ENCODE measurements around the gene SGSM1. TPM values are rescaled to one million over a fixed set of nuclear protein-coding genes. Genes with fewer than 3 reads are reported as not detected.

The SGSM1 gene
- total and polyA plus RNA-seq, 2 donors = 0.38 to 0.71 TPM

DNA sequence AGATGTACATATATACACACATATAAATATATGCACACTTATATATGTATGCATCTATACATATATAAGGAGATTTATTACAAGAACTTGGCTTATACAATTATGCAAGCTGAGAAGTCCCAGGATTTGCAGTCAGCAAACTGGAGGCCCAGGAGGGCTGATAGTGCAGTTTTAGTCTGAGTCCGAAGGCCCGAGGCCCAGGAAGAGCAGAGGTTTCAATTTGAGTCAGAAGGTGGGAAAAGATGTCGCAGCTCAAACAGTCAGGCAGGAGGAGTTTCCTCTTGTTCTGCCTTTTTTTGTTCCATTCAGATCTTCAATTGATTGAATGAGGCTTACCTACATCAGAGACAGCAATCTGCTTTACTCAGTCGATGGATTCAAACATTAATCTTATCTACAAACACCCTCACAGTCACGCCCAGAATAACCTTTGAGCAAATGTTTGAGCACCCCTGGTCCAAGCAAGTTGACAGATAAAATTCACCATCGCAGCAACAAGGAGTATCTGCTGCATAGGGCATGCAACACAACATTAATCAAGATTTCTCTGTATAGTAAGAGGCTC lies 4.0 kb upstream of the SGSM1 start:
- H3K9me3 ChIP-seq (ENCODE audit: control insufficient read depth in 2 of 2, insufficient read depth in 1 of 2, low read length in 1 of 2) = peaks cover 4 to 8% of the 10 kb centered on the region in 2 donors
- no peak overlapping the region for H3K4me3 ChIP-seq (ENCODE audit: low read length in 2 of 2)
- no peak for DNase-seq (ENCODE audit: low read depth in 6 of 9, low spot score in 9 of 9)
- H3K27ac ChIP-seq (ENCODE audit: low read depth in 1 of 2, low read length in 1 of 2) = no peak overlapping the region
- H3K4me1 ChIP-seq (ENCODE audit: control insufficient read depth in 2 of 2, insufficient read depth in 2 of 2, low read length in 2 of 2) = no peaks in the 10 kb centered on the region
- no peaks in the 10 kb centered on the region for H3K36me3 ChIP-seq (ENCODE audit: control insufficient read depth in 2 of 2, insufficient read depth in 2 of 2, low read length in 1 of 2)
- H3K27me3 ChIP-seq (ENCODE audit: control insufficient read depth in 2 of 2, insufficient read depth in 1 of 2, low read length in 1 of 2) = peaks cover 4 to 32% of the 10 kb centered on the region in 2 donors
- 94% methylated on average over 6 of the region's 6 CpGs for WGBS

DNA sequence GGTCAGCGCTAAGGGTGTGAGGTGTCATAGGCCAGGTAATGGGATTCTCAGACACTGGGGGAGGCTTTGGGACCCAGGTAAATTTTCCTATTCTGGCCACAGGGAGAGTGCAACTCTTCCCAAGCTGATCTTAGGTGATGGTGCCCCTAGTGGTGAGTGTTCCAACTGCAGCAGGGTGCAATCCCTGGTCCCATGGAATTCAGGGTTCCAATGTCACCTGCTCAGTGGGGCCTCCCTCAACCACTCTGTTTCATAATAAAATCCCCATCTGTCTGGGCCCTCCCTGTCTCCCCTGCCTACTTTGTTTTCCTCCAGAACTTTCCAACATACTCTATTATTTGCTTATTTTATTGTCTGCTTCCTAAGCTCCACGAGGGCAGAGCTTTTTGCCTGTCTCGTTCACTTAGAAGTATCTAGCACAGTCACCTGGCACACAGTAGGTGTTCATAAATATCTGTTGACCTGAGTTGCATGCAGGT lies 2.9 kb upstream of the SGSM1 start:
- peak in 7 of 9 donors; percentile 9 to 46 (median 21) for DNase-seq (ENCODE audit: low read depth in 6 of 9, low spot score in 9 of 9)
- Histone ChIP-seq H3K27ac (ENCODE audit: low read depth in 1 of 2, low read length in 1 of 2) (no peak overlapping the region), H3K9me3 (ENCODE audit: control insufficient read depth in 2 of 2, insufficient read depth in 1 of 2, low read length in 1 of 2) (peaks cover 4 to 8% of the 10 kb centered on the region in 2 donors), H3K4me1 (ENCODE audit: control insufficient read depth in 2 of 2, insufficient read depth in 2 of 2, low read length in 2 of 2) (no peaks in the 10 kb centered on the region), H3K36me3 (ENCODE audit: control insufficient read depth in 2 of 2, insufficient read depth in 2 of 2, low read length in 1 of 2) (no peaks in the 10 kb centered on the region), H3K27me3 (ENCODE audit: control insufficient read depth in 2 of 2, insufficient read depth in 1 of 2, low read length in 1 of 2) (peaks cover 4 to 41% of the 10 kb centered on the region in 2 donors), H3K4me3 (ENCODE audit: low read length in 2 of 2) (no peak overlapping the region)
- WGBS = 68% methylated on average over 3 of the region's 3 CpGs

DNA sequence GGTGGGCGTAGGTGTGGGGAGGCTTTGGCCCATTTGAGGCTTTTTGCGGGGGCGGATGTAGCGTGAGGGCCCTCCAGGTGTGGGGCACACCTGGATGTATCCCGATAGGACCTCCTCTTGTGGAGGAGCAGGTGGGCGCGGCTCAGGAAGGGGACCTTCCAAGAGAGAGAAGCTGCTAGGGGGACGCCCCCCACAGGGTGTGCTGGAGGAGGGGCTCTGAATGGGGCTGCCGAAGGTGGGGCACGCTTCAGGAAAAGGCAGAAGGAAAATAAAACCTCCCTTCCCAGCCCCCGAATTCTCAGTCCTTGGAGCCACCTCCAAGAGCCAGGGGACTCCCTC lies 621 bp downstream of the SGSM1 start:
- Histone ChIP-seq H3K9me3 (ENCODE audit: control insufficient read depth in 2 of 2, insufficient read depth in 1 of 2, low read length in 1 of 2) (peaks cover 4 to 8% of the 10 kb centered on the region in 2 donors), H3K4me1 (ENCODE audit: control insufficient read depth in 2 of 2, insufficient read depth in 2 of 2, low read length in 2 of 2) (no peaks in the 10 kb centered on the region), H3K27me3 (ENCODE audit: control insufficient read depth in 2 of 2, insufficient read depth in 1 of 2, low read length in 1 of 2) (peaks cover 4 to 58% of the 10 kb centered on the region in 2 donors), H3K4me3 (ENCODE audit: low read length in 2 of 2) (peak overlapping the region in 1 of 2 donors; percentile 45), H3K27ac (ENCODE audit: low read depth in 1 of 2, low read length in 1 of 2) (no peak overlapping the region), H3K36me3 (ENCODE audit: control insufficient read depth in 2 of 2, insufficient read depth in 2 of 2, low read length in 1 of 2) (no peaks in the 10 kb centered on the region)
- 68% methylated on average over 11 of the region's 11 CpGs for WGBS
- no peak for DNase-seq (ENCODE audit: low read depth in 6 of 9, low spot score in 9 of 9)

DNA sequence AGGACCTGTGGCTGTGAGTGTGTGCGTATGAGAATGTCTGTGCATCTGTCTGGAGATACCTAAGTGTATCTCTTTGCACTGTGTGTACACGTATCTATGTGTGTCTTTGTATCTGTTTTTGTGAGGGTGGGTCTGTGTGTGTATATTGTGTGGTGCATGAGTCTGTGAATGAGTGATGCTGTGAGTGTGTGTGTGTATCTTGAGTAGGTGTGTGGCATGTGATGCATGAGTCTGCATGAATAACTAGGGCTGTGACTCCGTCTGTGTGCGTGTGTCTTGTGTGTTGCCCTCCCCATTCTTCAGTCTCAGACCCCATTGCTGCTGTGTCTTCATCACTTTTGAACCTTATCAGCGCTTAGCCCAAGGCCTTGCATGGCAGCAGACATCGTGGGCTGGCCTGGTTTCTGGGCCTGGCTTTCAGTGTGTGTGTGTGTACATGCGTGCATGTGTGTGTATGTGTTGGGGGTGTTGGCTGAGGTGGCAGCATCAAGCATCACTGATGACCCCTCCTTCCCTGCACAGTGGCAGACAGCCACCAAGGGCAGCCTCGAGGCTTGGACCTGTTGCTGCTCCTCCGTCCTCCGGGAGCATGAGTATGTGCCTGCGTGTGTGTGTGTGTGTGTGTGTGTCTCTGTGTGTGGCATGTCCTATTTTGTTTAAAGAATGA lies 1.4 kb downstream of the SGSM1 start:
- peaks cover 4 to 8% of the 10 kb centered on the region in 2 donors for H3K9me3 ChIP-seq (ENCODE audit: control insufficient read depth in 2 of 2, insufficient read depth in 1 of 2, low read length in 1 of 2)
- no peak for DNase-seq (ENCODE audit: low read depth in 6 of 9, low spot score in 9 of 9)
- no peaks in the 10 kb centered on the region for H3K4me1 ChIP-seq (ENCODE audit: control insufficient read depth in 2 of 2, insufficient read depth in 2 of 2, low read length in 2 of 2)
- no peak overlapping the region for H3K27ac ChIP-seq (ENCODE audit: low read depth in 1 of 2, low read length in 1 of 2)
- H3K4me3 ChIP-seq (ENCODE audit: low read length in 2 of 2) = no peak overlapping the region
- 89% methylated on average over 11 of the region's 11 CpGs for WGBS
- peaks cover 4 to 60% of the 10 kb centered on the region in 2 donors for H3K27me3 ChIP-seq (ENCODE audit: control insufficient read depth in 2 of 2, insufficient read depth in 1 of 2, low read length in 1 of 2)
- H3K36me3 ChIP-seq (ENCODE audit: control insufficient read depth in 2 of 2, insufficient read depth in 2 of 2, low read length in 1 of 2) = no peaks in the 10 kb centered on the region

DNA sequence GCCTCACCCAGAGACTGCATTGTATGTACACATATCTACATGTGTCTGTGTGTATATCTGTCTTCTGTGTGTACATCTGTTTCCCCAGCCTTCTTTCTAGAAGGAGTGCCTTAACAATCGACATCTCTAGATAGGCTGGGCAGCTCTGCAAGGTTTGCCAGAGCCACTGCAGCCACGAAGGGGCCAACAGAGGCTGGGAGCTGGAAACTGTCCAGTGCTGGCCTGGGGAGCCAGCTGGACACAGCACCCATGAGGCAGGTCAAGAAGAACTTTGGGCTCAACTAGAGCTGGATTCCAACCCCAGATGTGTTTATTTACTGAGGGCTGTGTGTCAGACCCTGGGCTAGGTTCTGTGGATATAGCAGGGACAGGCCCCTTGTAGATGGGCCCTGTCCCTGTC lies 3.3 kb downstream of the SGSM1 start:
- no peak for DNase-seq (ENCODE audit: low read depth in 6 of 9, low spot score in 9 of 9)
- Histone ChIP-seq H3K27me3 (ENCODE audit: control insufficient read depth in 2 of 2, insufficient read depth in 1 of 2, low read length in 1 of 2) (peaks cover 4 to 54% of the 10 kb centered on the region in 2 donors), H3K4me3 (ENCODE audit: low read length in 2 of 2) (no peak overlapping the region), H3K4me1 (ENCODE audit: control insufficient read depth in 2 of 2, insufficient read depth in 2 of 2, low read length in 2 of 2) (no peaks in the 10 kb centered on the region), H3K27ac (ENCODE audit: low read depth in 1 of 2, low read length in 1 of 2) (no peak overlapping the region), H3K9me3 (ENCODE audit: control insufficient read depth in 2 of 2, insufficient read depth in 1 of 2, low read length in 1 of 2) (peaks cover 4 to 8% of the 10 kb centered on the region in 2 donors), H3K36me3 (ENCODE audit: control insufficient read depth in 2 of 2, insufficient read depth in 2 of 2, low read length in 1 of 2) (no peaks in the 10 kb centered on the region)
- WGBS = 89% methylated on average over 2 of the region's 2 CpGs

DNA sequence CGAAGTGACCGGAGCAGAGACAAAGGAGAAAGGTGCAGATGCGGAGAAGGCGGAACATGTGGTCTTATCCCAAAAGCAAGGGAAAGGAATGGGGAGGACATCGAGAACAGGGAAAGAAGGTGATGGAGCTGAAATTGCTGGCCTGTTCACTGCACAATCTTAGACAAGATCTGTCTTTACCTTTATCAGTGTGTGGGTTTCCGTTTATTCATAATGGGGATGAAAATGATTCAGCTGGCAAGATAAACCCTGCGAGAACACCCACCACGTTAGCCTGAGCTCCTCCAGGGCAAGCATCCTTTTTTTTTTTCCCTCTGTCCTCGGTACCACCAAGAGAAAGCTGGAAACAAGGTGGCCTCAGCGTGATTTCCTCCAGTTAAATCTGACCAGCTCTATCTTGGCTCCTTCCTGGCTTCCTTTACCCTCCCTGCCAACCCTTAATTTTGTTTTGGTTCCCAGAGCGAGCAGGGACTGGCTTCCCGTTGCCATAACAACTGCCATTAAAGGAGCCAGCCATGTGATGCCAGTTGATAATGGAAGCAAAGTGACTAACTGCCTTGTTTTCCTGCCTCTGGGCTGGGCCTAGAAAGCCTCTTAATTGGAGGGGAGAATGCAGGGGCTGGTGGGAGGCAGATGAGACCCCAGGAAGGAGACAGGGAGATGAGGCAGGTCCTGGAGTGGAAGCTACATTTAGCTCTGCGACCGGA lies 4.2 kb downstream of the SGSM1 start:
- H3K36me3 ChIP-seq (ENCODE audit: control insufficient read depth in 2 of 2, insufficient read depth in 2 of 2, low read length in 1 of 2) = no peaks in the 10 kb centered on the region
- no peak overlapping the region for H3K4me3 ChIP-seq (ENCODE audit: low read length in 2 of 2)
- DNase-seq (ENCODE audit: low read depth in 6 of 9, low spot score in 9 of 9) = no peak
- H3K9me3 ChIP-seq (ENCODE audit: control insufficient read depth in 2 of 2, insufficient read depth in 1 of 2, low read length in 1 of 2) = peaks cover 8% of the 10 kb centered on the region in 2 donors
- 84% methylated on average over 14 of the region's 14 CpGs for WGBS
- H3K27me3 ChIP-seq (ENCODE audit: control insufficient read depth in 2 of 2, insufficient read depth in 1 of 2, low read length in 1 of 2) = peaks cover 4 to 45% of the 10 kb centered on the region in 2 donors
- no peak overlapping the region for H3K27ac ChIP-seq (ENCODE audit: low read depth in 1 of 2, low read length in 1 of 2)
- H3K4me1 ChIP-seq (ENCODE audit: control insufficient read depth in 2 of 2, insufficient read depth in 2 of 2, low read length in 2 of 2) = no peaks in the 10 kb centered on the region

DNA sequence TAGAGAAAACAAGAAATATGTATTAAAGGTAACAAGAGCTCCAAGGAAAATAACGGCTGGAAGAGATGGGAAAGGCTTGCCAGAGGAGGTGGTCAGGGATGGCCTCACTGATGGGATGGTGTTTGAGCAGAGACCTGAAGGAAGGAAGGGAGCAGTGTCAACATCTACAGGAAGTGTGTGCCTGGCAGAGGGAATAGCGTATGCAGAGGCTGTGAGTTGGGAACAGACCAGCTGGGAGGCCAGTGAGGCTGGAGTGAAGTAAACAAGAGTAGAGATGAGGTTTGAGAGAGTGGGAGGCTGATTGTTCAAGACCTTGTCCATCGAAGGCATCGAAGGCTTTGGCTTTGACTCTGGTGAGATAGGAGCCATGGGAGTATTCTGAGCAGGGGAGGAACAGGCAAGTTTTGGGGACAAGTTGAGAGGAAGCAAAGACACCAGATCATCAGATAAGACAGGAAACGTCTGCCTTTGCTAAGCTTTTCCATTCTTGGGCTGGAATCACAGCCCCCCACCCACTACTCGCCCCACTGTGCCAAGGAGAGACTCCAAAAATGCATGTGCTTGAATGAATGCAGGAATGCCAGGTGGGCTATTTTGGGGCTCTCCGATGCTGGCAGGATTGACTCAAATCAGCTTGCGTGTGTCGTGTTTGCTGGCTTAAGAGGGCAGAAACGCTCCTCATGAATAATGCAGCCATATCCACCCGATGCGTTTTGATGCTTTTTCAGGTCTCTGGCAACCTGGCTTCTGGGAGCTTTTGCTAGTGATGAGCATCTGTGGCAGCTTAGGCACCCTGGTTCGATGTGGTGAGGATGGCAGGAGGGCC lies 7.2 kb downstream of the SGSM1 start:
- 60% methylated on average over 13 of the region's 13 CpGs for WGBS
- Histone ChIP-seq H3K36me3 (ENCODE audit: control insufficient read depth in 2 of 2, insufficient read depth in 2 of 2, low read length in 1 of 2) (no peaks in the 10 kb centered on the region), H3K9me3 (ENCODE audit: control insufficient read depth in 2 of 2, insufficient read depth in 1 of 2, low read length in 1 of 2) (peaks cover 3 to 4% of the 10 kb centered on the region in 2 donors), H3K4me1 (ENCODE audit: control insufficient read depth in 2 of 2, insufficient read depth in 2 of 2, low read length in 2 of 2) (no peaks in the 10 kb centered on the region), H3K27ac (ENCODE audit: low read depth in 1 of 2, low read length in 1 of 2) (no peak overlapping the region), H3K27me3 (ENCODE audit: control insufficient read depth in 2 of 2, insufficient read depth in 1 of 2, low read length in 1 of 2) (peaks cover 0 to 19% of the 10 kb centered on the region in 2 donors), H3K4me3 (ENCODE audit: low read length in 2 of 2) (no peak overlapping the region)
- DNase-seq (ENCODE audit: low read depth in 6 of 9, low spot score in 9 of 9) = no peak

DNA sequence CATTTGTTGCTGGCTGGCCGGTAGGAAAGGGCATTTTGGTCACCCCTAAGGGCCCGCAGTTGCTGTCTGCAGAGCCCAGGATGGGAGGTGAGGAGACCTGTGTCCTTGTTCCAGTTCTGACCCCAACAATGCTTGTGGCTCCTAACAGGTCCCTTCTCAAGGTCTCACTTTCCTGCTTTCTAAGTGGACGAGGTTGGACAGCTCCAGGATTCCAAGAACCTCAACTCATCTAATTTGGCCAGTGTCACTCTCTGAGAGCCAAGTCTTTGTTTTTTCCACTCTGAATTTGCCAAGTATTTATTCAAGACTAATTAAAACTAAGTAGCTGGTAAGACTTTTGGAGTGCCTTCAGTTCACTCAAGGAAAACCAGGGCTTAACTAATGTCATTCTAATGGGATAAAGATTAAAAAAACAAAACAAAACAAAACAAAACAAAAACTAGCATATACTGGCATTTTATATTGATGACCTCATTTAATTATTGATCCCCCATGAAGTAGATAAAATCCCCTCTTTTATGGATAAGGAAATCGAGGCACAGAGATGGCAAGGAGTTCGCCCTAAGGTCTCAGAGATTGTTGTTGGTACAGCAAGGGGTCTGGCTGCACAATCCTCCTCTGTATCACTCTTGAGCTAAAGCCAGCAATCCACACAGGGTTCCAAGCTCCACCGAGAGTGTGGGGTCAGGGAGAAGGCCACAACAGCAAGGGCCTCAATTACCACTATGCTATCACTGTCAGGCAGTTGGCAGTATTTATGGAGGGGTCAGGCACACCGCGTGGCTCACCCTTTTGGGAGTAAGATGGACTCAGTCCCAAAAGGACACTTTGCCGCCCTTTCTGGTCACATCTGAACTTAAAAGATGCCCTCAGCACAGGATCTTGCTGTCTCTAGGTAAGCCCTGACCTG lies 8.1 kb downstream of the SGSM1 start:
- no peaks in the 10 kb centered on the region for H3K36me3 ChIP-seq (ENCODE audit: control insufficient read depth in 2 of 2, insufficient read depth in 2 of 2, low read length in 1 of 2)
- no peak overlapping the region for H3K4me3 ChIP-seq (ENCODE audit: low read length in 2 of 2)
- no peak for DNase-seq (ENCODE audit: low read depth in 6 of 9, low spot score in 9 of 9)
- H3K27me3 ChIP-seq (ENCODE audit: control insufficient read depth in 2 of 2, insufficient read depth in 1 of 2, low read length in 1 of 2) = peaks cover 0 to 14% of the 10 kb centered on the region in 2 donors
- no peaks in the 10 kb centered on the region for H3K4me1 ChIP-seq (ENCODE audit: control insufficient read depth in 2 of 2, insufficient read depth in 2 of 2, low read length in 2 of 2)
- H3K9me3 ChIP-seq (ENCODE audit: control insufficient read depth in 2 of 2, insufficient read depth in 1 of 2, low read length in 1 of 2) = peaks cover 3 to 4% of the 10 kb centered on the region in 2 donors
- WGBS = 95% methylated on average over 9 of the region's 9 CpGs
- H3K27ac ChIP-seq (ENCODE audit: low read depth in 1 of 2, low read length in 1 of 2) = no peak overlapping the region

Data from thymus (tissue), 11 donors.